ENCODE results near the gene TMEM255B.
"Not testable (repeated sequence)": the region's sequence is repeated elsewhere in the genome, so short reads cannot be mapped to it uniquely, and the experiment has no call there.

Gene TMEM255B

GRCh38 chr13:113830426-113830950 is 71.5 kb downstream of the TMEM255B start:
- H3K4me3 ChIP-seq (ENCODE audit: low read depth in 1 of 2, low read length in 2 of 2); H3K9ac ChIP-seq (ENCODE audit: low read length); H3K9me3 ChIP-seq (ENCODE audit: low read length); H3K27me3 ChIP-seq (ENCODE audit: control insufficient read depth in 1 of 2, insufficient read depth in 2 of 2, low read length in 2 of 2); H3K27ac ChIP-seq (ENCODE audit: low read depth, low read length); H3K4me1 ChIP-seq (ENCODE audit: insufficient read depth, low read length): not testable (repeated sequence)
- H3K36me3 ChIP-seq (ENCODE audit: insufficient read depth, low read length) = peaks cover 14% of the 10 kb centered on the region

GRCh38 chr13:113831061-113831460 is 72.0 kb downstream of the TMEM255B start:
- H3K4me3 ChIP-seq (ENCODE audit: low read depth in 1 of 2, low read length in 2 of 2) = no peak overlapping the region

GRCh38 chr13:113832205-113832604 is 73.2 kb downstream of the TMEM255B start:
- Histone ChIP-seq H3K27me3 (ENCODE audit: control insufficient read depth in 1 of 2, insufficient read depth in 2 of 2, low read length in 2 of 2) (no peaks in the 10 kb centered on the region), H3K4me3 (ENCODE audit: low read depth in 1 of 2, low read length in 2 of 2) (no peak overlapping the region), H3K9ac (ENCODE audit: low read length) (no peak overlapping the region), H3K4me1 (ENCODE audit: insufficient read depth, low read length) (peaks cover 4% of the 10 kb centered on the region), H3K36me3 (ENCODE audit: insufficient read depth, low read length) (peaks cover 10% of the 10 kb centered on the region), H3K27ac (ENCODE audit: low read depth, low read length) (no peak overlapping the region), H3K9me3 (ENCODE audit: low read length) (no peaks in the 10 kb centered on the region)

More at GRCh38 chr13:113831061-113831460, 72.0 kb downstream of the TMEM255B start:
- no peaks in the 10 kb centered on the region for H3K9me3 ChIP-seq (ENCODE audit: low read length)
- no peak overlapping the region for H3K27ac ChIP-seq (ENCODE audit: low read depth, low read length)
- peaks cover 14% of the 10 kb centered on the region for H3K36me3 ChIP-seq (ENCODE audit: insufficient read depth, low read length)
- no peaks in the 10 kb centered on the region for H3K27me3 ChIP-seq (ENCODE audit: control insufficient read depth in 1 of 2, insufficient read depth in 2 of 2, low read length in 2 of 2)
- no peak overlapping the region for H3K9ac ChIP-seq (ENCODE audit: low read length)
- no peaks in the 10 kb centered on the region for H3K4me1 ChIP-seq (ENCODE audit: insufficient read depth, low read length)

DNA sequence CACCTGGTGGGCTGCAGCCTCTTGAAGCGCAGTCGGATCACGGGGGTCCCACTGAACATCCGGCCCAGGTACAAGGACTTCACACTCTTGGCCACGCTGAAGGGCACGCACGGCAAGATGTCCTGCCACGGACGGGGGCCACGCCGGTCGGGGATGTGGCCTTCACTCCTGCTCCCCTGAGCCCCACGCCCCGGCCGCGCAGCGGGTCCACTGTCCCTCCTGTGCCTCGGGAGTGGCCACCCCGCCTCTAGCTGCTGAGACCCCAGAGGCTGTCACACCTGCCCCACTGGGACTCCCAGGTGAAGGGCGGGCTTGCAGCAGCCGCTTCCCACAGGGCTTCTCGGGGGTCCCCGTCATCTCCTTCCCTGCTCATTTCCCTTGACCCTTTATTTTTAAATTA is 73.6 kb downstream of the TMEM255B start:
- no peak overlapping the region for H3K27ac ChIP-seq (ENCODE audit: low read depth, low read length)
- peaks cover 7% of the 10 kb centered on the region for H3K36me3 ChIP-seq (ENCODE audit: insufficient read depth, low read length)
- H3K27me3 ChIP-seq (ENCODE audit: control insufficient read depth in 1 of 2, insufficient read depth in 2 of 2, low read length in 2 of 2) = no peaks in the 10 kb centered on the region
- peaks cover 9% of the 10 kb centered on the region for H3K4me1 ChIP-seq (ENCODE audit: insufficient read depth, low read length)
- no peaks in the 10 kb centered on the region for H3K9me3 ChIP-seq (ENCODE audit: low read length)
- no peak overlapping the region for H3K9ac ChIP-seq (ENCODE audit: low read length)
- H3K4me3 ChIP-seq (ENCODE audit: low read depth in 1 of 2, low read length in 2 of 2) = no peak overlapping the region

DNA sequence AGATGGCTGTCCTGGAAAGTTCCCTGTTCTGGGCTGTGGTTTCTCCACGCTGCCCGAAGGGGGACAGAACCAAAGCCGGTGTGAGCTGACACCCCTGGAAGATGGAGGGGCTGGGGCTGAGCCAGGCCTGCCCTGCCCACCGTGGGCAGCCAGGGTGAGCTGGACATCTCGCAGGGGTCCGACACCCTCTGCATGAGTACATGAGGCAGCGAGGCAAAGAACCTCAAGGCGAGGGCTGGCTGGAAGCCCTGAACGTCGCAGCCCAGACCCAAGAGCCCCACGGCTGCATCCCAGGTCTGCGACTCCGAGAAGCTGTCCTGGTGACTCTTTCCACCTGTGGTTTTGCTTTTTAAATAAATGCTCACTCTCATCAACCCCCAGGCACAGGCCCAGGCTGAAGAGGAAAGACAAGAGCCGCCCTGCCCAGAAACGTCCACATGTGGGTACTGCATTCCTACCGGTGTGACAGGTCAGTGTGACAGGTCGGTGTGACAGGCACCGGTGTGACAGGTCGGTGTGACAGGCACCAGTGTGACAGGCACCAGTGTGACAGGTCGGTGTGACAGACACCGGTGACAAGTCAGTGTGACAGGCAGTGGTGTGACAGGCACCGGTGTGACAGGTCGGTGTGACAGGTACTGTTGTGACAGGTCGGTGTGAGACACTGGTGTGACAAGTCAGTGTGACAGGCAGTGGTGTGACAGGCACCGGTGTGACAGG is 74.2 kb downstream of the TMEM255B start:
- Histone ChIP-seq H3K4me1 (ENCODE audit: insufficient read depth, low read length) (peaks cover 15% of the 10 kb centered on the region), H3K9ac (ENCODE audit: low read length) (no peak overlapping the region), H3K27me3 (ENCODE audit: control insufficient read depth in 1 of 2, insufficient read depth in 2 of 2, low read length in 2 of 2) (no peaks in the 10 kb centered on the region), H3K27ac (ENCODE audit: low read depth, low read length) (no peak overlapping the region), H3K36me3 (ENCODE audit: insufficient read depth, low read length) (peaks cover 7% of the 10 kb centered on the region), H3K4me3 (ENCODE audit: low read depth in 1 of 2, low read length in 2 of 2) (no peak overlapping the region), H3K9me3 (ENCODE audit: low read length) (no peaks in the 10 kb centered on the region)

GRCh38 chr13:113834006-113834405 is 75.0 kb downstream of the TMEM255B start:
- H3K4me1 ChIP-seq (ENCODE audit: insufficient read depth, low read length) = peaks cover 22% of the 10 kb centered on the region
- not testable (repeated sequence) for H3K27me3 ChIP-seq (ENCODE audit: control insufficient read depth in 1 of 2, insufficient read depth in 2 of 2, low read length in 2 of 2); H3K9me3 ChIP-seq (ENCODE audit: low read length); H3K4me3 ChIP-seq (ENCODE audit: low read depth in 1 of 2, low read length in 2 of 2); H3K9ac ChIP-seq (ENCODE audit: low read length); H3K27ac ChIP-seq (ENCODE audit: low read depth, low read length); H3K36me3 ChIP-seq (ENCODE audit: insufficient read depth, low read length)

DNA sequence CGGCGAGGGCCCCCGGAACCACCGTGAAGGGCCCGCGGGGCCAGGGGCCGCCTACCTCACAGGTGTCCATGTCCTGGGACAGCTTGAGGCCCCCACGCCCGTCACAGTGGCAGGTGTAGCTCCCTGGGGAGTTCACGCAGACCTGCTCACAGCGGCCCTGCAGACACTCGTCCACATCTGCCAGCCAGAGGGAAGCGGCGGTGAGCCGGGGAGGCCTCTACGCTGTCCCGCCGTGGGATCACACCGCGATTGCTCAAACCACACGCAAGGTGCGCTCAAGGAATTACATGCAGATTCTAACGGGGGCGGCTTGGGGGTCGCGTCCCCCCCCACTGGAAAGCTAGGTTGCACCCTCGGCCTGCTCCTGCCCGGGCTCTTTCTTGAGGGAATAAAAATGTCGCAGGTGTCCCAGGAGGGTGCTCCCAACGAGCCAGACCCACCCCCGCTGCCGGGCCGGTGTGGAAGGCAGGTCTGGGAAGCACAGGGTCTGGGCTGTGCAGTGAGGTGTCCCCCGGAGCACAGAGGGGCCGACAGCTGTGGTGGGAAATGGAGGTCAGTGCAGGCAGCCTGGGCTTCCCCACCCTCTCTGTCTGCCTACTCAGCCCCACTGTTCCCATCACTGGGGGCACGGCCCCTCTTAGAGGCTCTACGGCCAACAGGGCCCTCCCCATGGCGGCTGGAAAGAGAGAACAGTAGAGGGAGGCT is 75.6 kb downstream of the TMEM255B start:
- H3K9ac ChIP-seq (ENCODE audit: low read length) = no peak overlapping the region
- H3K4me3 ChIP-seq (ENCODE audit: low read depth in 1 of 2, low read length in 2 of 2) = no peak overlapping the region
- peaks cover 27% of the 10 kb centered on the region for H3K4me1 ChIP-seq (ENCODE audit: insufficient read depth, low read length)
- no peaks in the 10 kb centered on the region for H3K9me3 ChIP-seq (ENCODE audit: low read length)
- no peak overlapping the region for H3K27ac ChIP-seq (ENCODE audit: low read depth, low read length)
- H3K27me3 ChIP-seq (ENCODE audit: control insufficient read depth in 1 of 2, insufficient read depth in 2 of 2, low read length in 2 of 2) = no peaks in the 10 kb centered on the region
- peaks cover 7% of the 10 kb centered on the region for H3K36me3 ChIP-seq (ENCODE audit: insufficient read depth, low read length)

DNA sequence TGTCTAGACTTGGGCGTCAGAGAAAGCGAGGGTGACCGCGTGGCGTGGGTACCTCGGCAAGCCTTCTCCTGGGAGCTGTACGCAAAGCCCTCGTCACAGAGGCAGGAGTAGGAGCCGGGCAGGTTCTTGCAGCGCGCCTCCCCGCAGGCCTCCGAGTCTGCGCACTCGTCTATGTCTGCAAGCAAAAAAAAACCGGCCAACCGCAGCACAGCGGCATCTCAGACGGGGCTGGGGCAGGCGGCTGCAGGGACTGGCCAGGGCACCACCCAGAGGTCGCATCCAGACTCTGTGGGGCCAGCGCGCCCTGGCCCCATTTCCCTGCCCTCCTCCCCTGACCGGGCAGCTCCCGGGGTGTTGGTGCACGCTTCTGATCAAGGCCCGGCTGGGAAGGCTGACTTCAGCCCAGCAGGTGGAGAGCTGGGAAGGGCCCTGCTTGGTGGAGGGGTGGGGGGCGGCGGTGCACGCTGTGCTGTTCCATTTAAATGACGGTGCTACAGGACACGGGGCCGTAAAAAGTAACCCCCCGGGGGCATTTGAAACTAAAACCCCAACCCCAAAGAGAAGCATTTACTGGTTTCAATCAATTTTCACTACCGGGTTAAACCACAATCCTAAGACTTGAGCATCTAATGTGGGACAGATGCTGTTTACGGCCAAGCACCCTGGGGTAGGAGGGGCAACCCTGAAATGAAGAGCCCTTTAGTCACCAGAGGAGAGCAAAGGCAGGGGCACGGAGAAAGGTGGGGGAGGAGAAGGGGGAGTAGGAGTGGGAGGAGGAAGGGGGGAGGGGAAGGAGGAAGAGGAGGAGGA is 76.6 kb downstream of the TMEM255B start:
- Histone ChIP-seq H3K4me1 (ENCODE audit: insufficient read depth, low read length) (peaks cover 37% of the 10 kb centered on the region), H3K27ac (ENCODE audit: low read depth, low read length) (peak overlapping the region; percentile 56), H3K36me3 (ENCODE audit: insufficient read depth, low read length) (peaks cover 7% of the 10 kb centered on the region), H3K27me3 (ENCODE audit: control insufficient read depth in 1 of 2, insufficient read depth in 2 of 2, low read length in 2 of 2) (no peaks in the 10 kb centered on the region), H3K9me3 (ENCODE audit: low read length) (no peaks in the 10 kb centered on the region), H3K4me3 (ENCODE audit: low read depth in 1 of 2, low read length in 2 of 2) (no peak overlapping the region), H3K9ac (ENCODE audit: low read length) (no peak overlapping the region)

GRCh38 chr13:113836768-113837559 is 77.9 kb downstream of the TMEM255B start:
- H3K9ac ChIP-seq (ENCODE audit: low read length) = peak overlapping the region; percentile 44
- peaks cover 37% of the 10 kb centered on the region for H3K4me1 ChIP-seq (ENCODE audit: insufficient read depth, low read length)
- peak overlapping the region in 1 of 2 donors; percentile 33 for H3K4me3 ChIP-seq (ENCODE audit: low read depth in 1 of 2, low read length in 2 of 2)

DNA sequence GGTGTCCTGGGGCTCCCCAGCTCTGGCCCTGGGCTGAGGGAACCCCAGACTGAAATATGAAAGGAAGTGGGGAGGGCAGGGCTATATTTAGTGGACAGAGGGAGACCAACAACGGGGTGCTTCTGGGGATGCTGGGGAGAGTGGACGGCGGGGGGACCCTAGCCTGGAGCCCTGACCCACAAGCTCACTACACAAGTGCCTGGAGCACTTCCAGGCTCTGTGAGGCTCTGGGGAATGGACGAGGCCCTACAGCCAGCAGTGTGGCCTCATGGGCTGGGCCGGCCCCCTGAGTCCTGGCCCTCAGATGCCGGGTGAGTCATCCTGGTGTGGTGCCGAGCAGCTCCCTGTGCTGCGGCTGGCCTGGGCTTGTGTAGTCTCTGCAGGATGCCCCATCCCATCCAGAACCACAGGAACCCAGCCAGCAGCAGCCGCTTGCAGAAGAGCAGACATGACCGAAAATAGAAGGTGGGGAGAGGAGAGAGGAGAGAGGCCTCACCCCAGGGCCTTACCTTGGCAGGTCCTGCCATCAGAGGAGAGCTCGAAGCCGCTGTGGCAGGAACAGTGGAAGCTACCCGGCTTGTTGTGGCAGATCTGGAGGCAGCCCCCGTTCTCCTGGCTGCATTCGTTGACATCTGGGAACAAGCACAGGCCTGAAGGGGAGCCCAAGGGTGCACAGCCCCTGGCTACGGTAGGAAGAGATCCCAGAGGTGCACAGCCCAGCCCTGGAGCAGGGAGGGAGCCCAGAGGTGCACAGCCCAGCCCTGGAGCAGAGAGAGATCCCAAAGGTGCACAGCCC is 78.7 kb downstream of the TMEM255B start:
- no peaks in the 10 kb centered on the region for H3K9me3 ChIP-seq (ENCODE audit: low read length)
- no peaks in the 10 kb centered on the region for H3K27me3 ChIP-seq (ENCODE audit: control insufficient read depth in 1 of 2, insufficient read depth in 2 of 2, low read length in 2 of 2)
- H3K9ac ChIP-seq (ENCODE audit: low read length) = peak overlapping the region; percentile 44
- H3K4me1 ChIP-seq (ENCODE audit: insufficient read depth, low read length) = peaks cover 37% of the 10 kb centered on the region
- peaks cover 7% of the 10 kb centered on the region for H3K36me3 ChIP-seq (ENCODE audit: insufficient read depth, low read length)
- peak overlapping the region; percentile 97 for H3K27ac ChIP-seq (ENCODE audit: low read depth, low read length)
- peak overlapping the region; percentile 33 to 34 for H3K4me3 ChIP-seq (ENCODE audit: low read depth in 1 of 2, low read length in 2 of 2)

More at GRCh38 chr13:113836768-113837559, 77.9 kb downstream of the TMEM255B start:
- no peaks in the 10 kb centered on the region for H3K9me3 ChIP-seq (ENCODE audit: low read length)
- peak overlapping the region; percentile 97 for H3K27ac ChIP-seq (ENCODE audit: low read depth, low read length)
- no peaks in the 10 kb centered on the region for H3K27me3 ChIP-seq (ENCODE audit: control insufficient read depth in 1 of 2, insufficient read depth in 2 of 2, low read length in 2 of 2)
- peaks cover 7% of the 10 kb centered on the region for H3K36me3 ChIP-seq (ENCODE audit: insufficient read depth, low read length)
